Activated CD4-positive, alpha-beta T cell treated with anti-CD3 and anti-CD28 coated beads for 36 hours (primary cell): ENCODE measurements around the gene USP3. TPM values are rescaled to one million over a fixed set of nuclear protein-coding genes. Genes with fewer than 3 reads are reported as not detected.

Experiments
- ATAC-seq: fragments of 200-7000 bp; cut with Tn5 transposase; one replicate; pipeline ENCODE4 v1.10.0; 2021; ENCODE audit warnings: mild to moderate bottlenecking, moderate library complexity
- CTCF ChIA-PET: fragments of 350-600 bp; sonication (Branson Sonifier 250); formaldehyde crosslinking; loops from one replicate; lab custom pipeline; 2021; ENCODE audit warnings: antibody characterized with exemption; lab: Charles Lee
- POLR2A ChIA-PET: fragments of 350-600 bp; sonication (Branson Sonifier 250); formaldehyde crosslinking; loops from one replicate; lab custom pipeline; 2021; ENCODE audit warnings: antibody characterized with exemption, inconsistent platforms; lab: Charles Lee
- DNase-seq: peaks from one replicate; pipeline ENCODE4 v3.0.0-alpha.2; 2020
- H3K27ac Mint-ChIP-seq: one replicate; pipeline ENCODE4 v1.8.0; 2021; ENCODE audit warnings: mixed read lengths
- H3K27me3 Mint-ChIP-seq: one replicate; pipeline ENCODE4 v1.8.0; 2021; ENCODE audit warnings: mixed read lengths
- H3K36me3 Mint-ChIP-seq: one replicate; pipeline ENCODE4 v1.8.0; 2021; ENCODE audit warnings: low read depth, mixed read lengths
- H3K4me1 Mint-ChIP-seq: one replicate; pipeline ENCODE4 v1.8.0; 2021; ENCODE audit warnings: mixed read lengths
- H3K4me3 Mint-ChIP-seq: one replicate; pipeline ENCODE4 v1.8.0; 2021; ENCODE audit warnings: mild to moderate bottlenecking, moderate library complexity, mixed read lengths
- H3K9me3 Mint-ChIP-seq: one replicate; pipeline ENCODE4 v1.8.0; 2021; ENCODE audit warnings: low read depth, mixed read lengths
- intact Hi-C, 2 experiments: fragments of 100-400 bp; cut with DNase I in 1 of 2; cut with micrococcal nuclease in 1 of 2; formaldehyde crosslinking; loops; one replicate each; pipeline versions ENCODE4 v1.14.2 to v1.15.1; 2022 to 2024; cut with DNase I, micrococcal nuclease
- total RNA-seq, 2 experiments: library from RNA; stranded (reverse); gene quantifications; one replicate each; pipeline ENCODE4 v1.2.3, GENCODE V29; 2021

Gene USP3
- total RNA-seq, 2 experiments from 2014 or later: 51.1 to 51.7 TPM

DNA sequence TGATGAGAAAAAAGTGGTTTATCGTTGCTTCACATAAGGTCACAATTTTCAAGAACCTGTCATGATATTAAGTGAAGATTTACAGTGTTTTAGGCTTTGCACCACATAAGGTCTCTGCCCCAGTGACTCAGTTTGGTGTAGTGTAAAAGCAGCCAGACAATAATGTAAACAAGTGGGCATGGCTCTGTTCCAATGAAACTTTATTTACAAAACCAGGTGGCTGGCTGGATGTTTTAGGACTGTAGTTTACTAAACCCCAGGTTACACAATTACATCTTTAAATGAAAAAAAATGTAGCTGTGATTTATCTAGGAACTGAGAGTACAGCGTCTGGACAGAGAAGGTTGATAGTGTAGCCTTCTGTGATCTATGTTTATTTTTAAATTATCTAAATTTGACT lies 83.1 kb downstream of the USP3 start:
- ChIA-PET POLR2A (no interaction called here), CTCF (interaction anchor here (0.8 kb wide), 1 partner anchor 63 kb away, joined by 3 read pairs; no protein-coding TSS in a partner anchor)
- Mint-ChIP-seq H3K9me3 (peaks cover 7% of the 10 kb centered on the region), H3K36me3 (peaks cover 76% of the 10 kb centered on the region), H3K4me1 (peaks cover 22% of the 10 kb centered on the region), H3K27ac (peak overlapping the region; percentile 6), H3K27me3 (no peaks in the 10 kb centered on the region), H3K4me3 (no peak overlapping the region)
- intact Hi-C loops: no loop called here
- DNase-seq: no peak
- ATAC-seq: no peak

GRCh38 chr15:63588826-63589225 lies 84.4 kb downstream of the USP3 start:
- intact Hi-C loops: no loop called here
- POLR2A ChIA-PET: no interaction called here
- Mint-ChIP-seq H3K27me3 (no peaks in the 10 kb centered on the region), H3K4me1 (peaks cover 26% of the 10 kb centered on the region), H3K36me3 (peaks cover 76% of the 10 kb centered on the region), H3K9me3 (peaks cover 4% of the 10 kb centered on the region), H3K4me3 (no peak overlapping the region), H3K27ac (no peak overlapping the region)
- DNase-seq (no peak), ATAC-seq (no peak)
- CTCF ChIA-PET: interaction anchor here (0.7 to 0.8 kb wide), 2 partner anchors 10 to 16 kb away, joined by 3 read pairs; no protein-coding TSS in a partner anchor

DNA sequence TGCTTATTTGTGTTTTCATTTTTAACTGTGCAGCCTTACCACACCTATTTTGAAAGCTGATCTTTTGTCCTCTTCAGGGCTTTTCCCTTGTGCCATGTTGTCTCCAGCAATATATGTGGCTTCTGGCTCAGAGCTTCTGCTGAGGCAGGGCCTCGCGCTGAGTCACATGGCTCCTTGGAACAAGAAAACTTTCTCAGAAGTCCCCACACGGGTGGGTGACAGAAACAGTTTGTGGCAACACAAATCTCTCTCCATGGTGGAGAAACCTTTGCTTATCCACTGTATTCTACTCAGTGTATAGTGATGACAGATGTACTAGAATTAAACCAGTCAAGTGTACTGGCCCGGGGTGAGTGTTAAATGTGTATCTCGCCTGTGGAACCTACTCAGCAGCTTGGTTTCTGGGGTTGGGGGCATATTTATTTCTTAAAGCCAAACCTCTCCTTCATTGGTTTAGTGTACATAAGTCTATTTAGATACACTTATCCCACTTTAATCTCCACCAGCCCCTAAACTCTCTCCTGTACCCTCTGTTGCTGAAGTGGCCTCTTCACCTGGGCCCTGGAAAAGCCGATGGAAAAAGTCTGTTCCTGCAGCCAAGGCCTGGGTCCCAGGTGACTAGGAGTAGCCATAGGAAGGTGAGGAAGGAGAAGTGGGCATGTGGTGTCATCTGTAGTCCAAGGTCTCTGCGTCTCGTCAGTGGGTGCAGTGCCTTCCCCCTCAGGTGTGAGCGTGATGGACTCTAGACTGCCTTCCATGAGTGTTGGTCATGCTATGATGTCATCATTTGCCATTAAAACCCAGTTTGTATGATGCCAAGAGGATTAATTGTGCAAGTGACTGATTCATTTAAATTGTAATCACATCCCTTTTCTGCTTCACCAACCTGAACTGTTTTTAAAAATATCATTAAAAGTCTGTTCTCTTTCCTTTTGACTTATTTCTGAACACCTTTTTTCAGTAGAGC lies 89.6 kb downstream of the USP3 start:
- ATAC-seq (peak; percentile 79), DNase-seq (peak; percentile 76)
- H3K4me1 Mint-ChIP-seq: peaks cover 66% of the 10 kb centered on the region
- intact Hi-C loops: no loop called here
- H3K36me3 Mint-ChIP-seq: peaks cover 57% of the 10 kb centered on the region
- H3K27ac Mint-ChIP-seq: peak overlapping the region; percentile 78
- no peaks in the 10 kb centered on the region for H3K9me3 Mint-ChIP-seq
- no peaks in the 10 kb centered on the region for H3K27me3 Mint-ChIP-seq
- no peak overlapping the region for H3K4me3 Mint-ChIP-seq
- POLR2A ChIA-PET: interaction anchor here (0.5 to 1.0 kb wide), 3 partner anchors 109 to 855 kb away, joined by 3 to 4 read pairs (median 4); no protein-coding TSS in a partner anchor
- CTCF ChIA-PET: interaction anchor here (0.6 to 1.4 kb wide), 3 partner anchors 47 to 289 kb away, joined by 3 to 7 read pairs (median 5); no protein-coding TSS in a partner anchor

- Mint-ChIP-seq H3K4me3 (no peak overlapping the region), H3K27ac (peak overlapping the region; percentile 78), H3K36me3 (peaks cover 47% of the 10 kb centered on the region), H3K9me3 (no peaks in the 10 kb centered on the region), H3K27me3 (no peaks in the 10 kb centered on the region), H3K4me1 (peaks cover 71% of the 10 kb centered on the region)
- intact Hi-C loops: no loop called here
- ChIA-PET CTCF (interaction anchor here (0.6 to 2.9 kb wide), 5 partner anchors 15 to 290 kb away, joined by 3 to 10 read pairs (median 5); partner anchors contain the start of gene USP3), POLR2A (no interaction called here)
- DNase-seq (no peak), ATAC-seq (no peak)
Observed at GRCh38 chr15:63595065-63595464, 90.7 kb downstream of the USP3 start.

GRCh38 chr15:63595688-63596087 lies 91.3 kb downstream of the USP3 start:
- Mint-ChIP-seq H3K9me3 (no peaks in the 10 kb centered on the region), H3K36me3 (peaks cover 42% of the 10 kb centered on the region), H3K4me1 (peaks cover 71% of the 10 kb centered on the region), H3K27me3 (no peaks in the 10 kb centered on the region), H3K27ac (no peak overlapping the region), H3K4me3 (no peak overlapping the region)
- intact Hi-C loops: no loop called here
- ChIA-PET CTCF (interaction anchor here (0.6 to 2.9 kb wide), 9 partner anchors 9 to 160 kb away, joined by 3 to 10 read pairs (median 4); partner anchors contain the start of gene USP3), POLR2A (no interaction called here)
- DNase-seq (no peak), ATAC-seq (no peak)

DNA sequence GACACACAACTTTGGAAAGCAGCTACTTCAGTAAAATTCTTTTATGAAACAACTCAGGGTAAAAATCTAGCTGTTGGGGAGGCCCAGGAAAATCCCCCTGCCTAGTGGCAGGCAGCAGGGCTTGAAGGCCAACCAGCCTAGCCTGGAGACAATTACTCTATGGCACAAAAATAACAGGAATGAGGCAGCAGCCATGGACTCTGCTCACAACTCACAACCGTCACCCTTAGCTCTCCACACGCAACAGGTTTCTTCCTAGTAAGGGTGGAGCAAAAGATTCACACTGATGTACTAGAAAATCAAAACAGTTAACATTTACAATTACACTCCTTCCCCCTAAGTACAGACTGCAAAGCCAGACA lies 92.3 kb downstream of the USP3 start:
- peaks cover 64% of the 10 kb centered on the region for H3K4me1 Mint-ChIP-seq
- intact Hi-C loops: no loop called here

GRCh38 chr15:63597038-63597790 lies 92.8 kb downstream of the USP3 start, which contains the start of gene FBXL22:
Gene FBXL22, plus strand, starts transcription at chr15:63597387. Its CDS starts 6 bp downstream, at chr15:63597393.
- intact Hi-C loops: no loop called here
- ATAC-seq (no peak), DNase-seq (no peak)
- ChIA-PET POLR2A (interaction anchor here (0.8 kb wide), 1 partner anchor 87 kb away, joined by 3 read pairs; no protein-coding TSS in a partner anchor), CTCF (interaction anchor here (0.6 to 2.9 kb wide), 8 partner anchors 8 to 528 kb away, joined by 3 to 10 read pairs (median 4); partner anchors contain the start of gene USP3)
- peaks cover 64% of the 10 kb centered on the region for H3K4me1 Mint-ChIP-seq
- peaks cover 28% of the 10 kb centered on the region for H3K36me3 Mint-ChIP-seq
- no peaks in the 10 kb centered on the region for H3K27me3 Mint-ChIP-seq
- peak within 1 kb of the TSS; percentile 49 for H3K27ac Mint-ChIP-seq
- H3K9me3 Mint-ChIP-seq: no peaks in the 10 kb centered on the region
- H3K4me3 Mint-ChIP-seq: no peak within 1 kb of the TSS

More for the DNA sequence above, 92.3 kb downstream of the USP3 start:
- peaks cover 34% of the 10 kb centered on the region for H3K36me3 Mint-ChIP-seq
- POLR2A ChIA-PET: interaction anchor here (0.8 kb wide), 1 partner anchor 86 kb away, joined by 3 read pairs; no protein-coding TSS in a partner anchor
- no peak overlapping the region for H3K4me3 Mint-ChIP-seq
- no peaks in the 10 kb centered on the region for H3K9me3 Mint-ChIP-seq
- ATAC-seq (no peak), DNase-seq (no peak)
- CTCF ChIA-PET: interaction anchor here (0.6 to 2.9 kb wide), 12 partner anchors 8 to 693 kb away, joined by 3 to 10 read pairs (median 4); partner anchors contain the start of gene USP3
- no peaks in the 10 kb centered on the region for H3K27me3 Mint-ChIP-seq
- no peak overlapping the region for H3K27ac Mint-ChIP-seq

- CTCF ChIA-PET: interaction anchor here (0.6 to 3.1 kb wide), 5 partner anchors 19 to 473 kb away, joined by 3 to 19 read pairs (median 4); no protein-coding TSS in a partner anchor
- H3K9me3 Mint-ChIP-seq: no peaks in the 10 kb centered on the region
- intact Hi-C loops: loop anchor here in 1 of 2 experiments (2.0 kb wide), 1 partner anchor 37 kb away; no protein-coding TSS in a partner anchor
- H3K36me3 Mint-ChIP-seq: peaks cover 27% of the 10 kb centered on the region
- ATAC-seq (no peak), DNase-seq (no peak)
- H3K4me3 Mint-ChIP-seq: no peak overlapping the region
- POLR2A ChIA-PET: interaction anchor here (1.0 to 1.1 kb wide), 3 partner anchors 12 to 100 kb away, joined by 3 to 4 read pairs (median 4); no protein-coding TSS in a partner anchor
- H3K27ac Mint-ChIP-seq: no peak overlapping the region
- no peaks in the 10 kb centered on the region for H3K27me3 Mint-ChIP-seq
- peaks cover 64% of the 10 kb centered on the region for H3K4me1 Mint-ChIP-seq
Observed at GRCh38 chr15:63597821-63598220, 93.4 kb downstream of the USP3 start.

GRCh38 chr15:63598473-63599400 lies 94.3 kb downstream of the USP3 start:
- intact Hi-C loops: loop anchor here (1.0 to 2.0 kb wide), 2 partner anchors 38 to 132 kb away; no protein-coding TSS in a partner anchor
- H3K27me3 Mint-ChIP-seq: no peaks in the 10 kb centered on the region
- no peak for ATAC-seq

More at GRCh38 chr15:63598473-63599400, 94.3 kb downstream of the USP3 start:
- Mint-ChIP-seq H3K27ac (peak overlapping the region; percentile 90), H3K9me3 (no peaks in the 10 kb centered on the region), H3K36me3 (peaks cover 18% of the 10 kb centered on the region), H3K4me3 (peak overlapping the region; percentile 88), H3K4me1 (peaks cover 59% of the 10 kb centered on the region)
- CTCF ChIA-PET: interaction anchor here (0.6 to 4.5 kb wide), 14 partner anchors 12 to 555 kb away, joined by 3 to 20 read pairs (median 4); no protein-coding TSS in a partner anchor
- POLR2A ChIA-PET: interaction anchor here (0.7 to 1.1 kb wide), 5 partner anchors 11 to 604 kb away, joined by 3 to 4 read pairs (median 4); no protein-coding TSS in a partner anchor
- no peak for DNase-seq
